ENCODE measurements around the gene STIP1. TPM values are rescaled to one million over a fixed set of nuclear protein-coding genes. Genes with fewer than 3 reads are reported as not detected.

STIP1 gene
- total RNA-seq, 1 experiment from 2014 or later, result 338 TPM

- H3K9me3 Mint-ChIP-seq, result no peaks in the 10 kb centered on the region
- H3K4me1 Mint-ChIP-seq, result peaks cover 22 to 28% of the 10 kb centered on the region in 2 experiments
- no CpG with 5 or more reads among the region's 63 CpGs for WGBS (ENCODE audit: extremely low coverage, insufficient read length, low lambda C conversion rate)
- Histone ChIP-seq H3K9ac (ENCODE audit: extremely low read depth, insufficient read length, low read length) (peak overlapping the region; percentile 26), H3K27me3 (ENCODE audit: insufficient read depth, low read length) (no peaks in the 10 kb centered on the region), H3K56ac (ENCODE audit: insufficient read length, low read depth, low read length) (no peak overlapping the region), H3K9me3 (ENCODE audit: control insufficient read depth, low read depth, low read length) (no peaks in the 10 kb centered on the region), H2BK120ac (ENCODE audit: low read depth, low read length, poor library complexity, severe bottlenecking) (no peak overlapping the region), H2BK12ac (ENCODE audit: insufficient read length, low read depth, low read length) (no peak overlapping the region), H2AFZ (ENCODE audit: low read length) (no peak overlapping the region), H3K23ac (ENCODE audit: insufficient read length, low read depth, low read length) (no peak overlapping the region), H3K4ac (ENCODE audit: low read depth, low read length) (no peak overlapping the region), H2BK15ac (ENCODE audit: low read depth, low read length) (no peak overlapping the region), H3K79me1 (ENCODE audit: insufficient read depth, low read depth, low read length, poor library complexity, severe bottlenecking) (no peaks in the 10 kb centered on the region), H4K5ac (ENCODE audit: insufficient read length, low read depth, low read length) (no peak overlapping the region), H4K91ac (ENCODE audit: insufficient read length, low read depth, low read length) (no peak overlapping the region), H3K4me1 (ENCODE audit: insufficient read depth, low read length) (no peaks in the 10 kb centered on the region), H4K20me1 (ENCODE audit: control insufficient read depth, insufficient read depth, insufficient read length) (no peaks in the 10 kb centered on the region), H4K8ac (replicated peaks; ENCODE audit: insufficient read length, low read depth, low read length) (no peak overlapping the region), H3K18ac (ENCODE audit: insufficient read length, low read depth, low read length) (no peak overlapping the region), H3K27ac (ENCODE audit: insufficient read length, low read depth, low read length) (no peak overlapping the region), H2BK20ac (ENCODE audit: low read depth, low read length, poor library complexity, severe bottlenecking) (no peak overlapping the region), H2BK5ac (ENCODE audit: insufficient read length, low read length) (no peak overlapping the region), H3K23me2 (ENCODE audit: insufficient read length, low read depth, low read length, poor library complexity, severe bottlenecking) (peaks cover 16% of the 10 kb centered on the region), H3K4me2 (ENCODE audit: insufficient read depth, insufficient read length, low read length) (peak overlapping the region; percentile 81), H2AK5ac (ENCODE audit: insufficient read length, low read length) (no peak overlapping the region), H3K79me2 (ENCODE audit: insufficient read depth, low read length) (peaks cover 9% of the 10 kb centered on the region; the same call in 1 of the 2 replicates), H3K14ac (ENCODE audit: insufficient read depth, low read length) (no peak overlapping the region; the same call in 1 of the 2 replicates), H3T11ph (ENCODE audit: low read length) (no peak overlapping the region)
- no peak for TF ChIP-seq CTCF (conservative IDR thresholded peaks at IDR 0.05)
- H3K4me3 Mint-ChIP-seq, result peak overlapping the region; percentile 85 to 93
- peak overlapping the region in 2 of 3 experiments; percentile 93 to 99; a peak in 4 of 7 replicates for H3K27ac Mint-ChIP-seq
- peaks cover 13 to 45% (median 26%) of the 10 kb centered on the region in 3 experiments for H3K36me3 Mint-ChIP-seq (ENCODE audit: insufficient read depth in 1 of 3, low read depth in 3 of 3)
- peak; percentile 75 for DNase-seq
- no peaks in the 10 kb centered on the region for H3K27me3 Mint-ChIP-seq (ENCODE audit: low read depth)
These were observed 55.8 kb downstream of the STIP1 start for GRCh38 chr11:64241491-64242374.

Measured in H9 (cell line).